BE2C (cell line): ENCODE results near the gene HDAC4.

Experiments
- DNase-seq: peaks from one replicate; pipeline ENCODE4 v3.0.0-alpha.2; 2020
- H3K27me3 ChIP-seq: fragments of 250-450 bp; sonication (Bioruptor Pico); 2 replicates; pipeline ENCODE4 v1.5.1; 2020; ENCODE audit warnings: mild to moderate bottlenecking
- H3K36me3 ChIP-seq: fragments of 250-450 bp; sonication (Bioruptor Pico); 2 replicates; pipeline ENCODE4 v1.5.1; 2020; ENCODE audit warnings: mild to moderate bottlenecking
- H3K4me1 ChIP-seq: fragments of 250-450 bp; sonication (Bioruptor Pico); 2 replicates; pipeline ENCODE4 v1.5.1; 2020
- H3K4me3 ChIP-seq: 2 replicates; pipeline ENCODE4 v1.5.1; 2011; ENCODE audit warnings: low read depth, low read length
- H3K9me3 ChIP-seq: fragments of 250-450 bp; sonication (Bioruptor Pico); 2 replicates; pipeline ENCODE4 v1.5.1; 2020
- CTCF ChIP-seq: IDR thresholded peaks from 2 replicates; pipeline ENCODE4 v1.5.1; 2012; ENCODE audit warnings: mild to moderate bottlenecking, low read depth, low read length

HDAC4 gene

DNA sequence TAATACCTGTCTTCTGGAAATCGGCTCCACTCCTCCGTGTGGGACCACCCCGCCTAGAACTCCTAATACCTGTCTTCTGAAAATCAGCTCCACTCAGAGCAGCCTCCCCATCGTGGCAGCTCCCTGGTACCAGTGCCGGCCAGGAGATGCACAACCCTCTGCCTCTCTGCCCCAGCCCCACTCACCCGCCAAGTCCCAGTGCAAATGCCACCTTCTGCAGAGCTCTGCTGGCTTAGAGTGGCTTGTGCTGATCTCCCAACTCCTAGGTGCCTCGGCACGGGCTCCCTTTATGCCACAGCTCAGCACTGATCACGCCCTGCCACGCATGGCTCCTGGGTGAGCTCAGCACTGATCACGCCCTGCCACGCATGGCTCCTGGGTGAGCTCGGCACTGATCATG is 258.5 kb downstream of the HDAC4 start:
- Histone ChIP-seq H3K9me3 (no peaks in the 10 kb centered on the region), H3K4me1 (no peaks in the 10 kb centered on the region), H3K4me3 (no peak overlapping the region), H3K27me3 (no peaks in the 10 kb centered on the region), H3K36me3 (peaks cover 8% of the 10 kb centered on the region; the same call in 1 of the 2 replicates)
- DNase-seq, result no peak
- no peak for TF ChIP-seq CTCF

DNA sequence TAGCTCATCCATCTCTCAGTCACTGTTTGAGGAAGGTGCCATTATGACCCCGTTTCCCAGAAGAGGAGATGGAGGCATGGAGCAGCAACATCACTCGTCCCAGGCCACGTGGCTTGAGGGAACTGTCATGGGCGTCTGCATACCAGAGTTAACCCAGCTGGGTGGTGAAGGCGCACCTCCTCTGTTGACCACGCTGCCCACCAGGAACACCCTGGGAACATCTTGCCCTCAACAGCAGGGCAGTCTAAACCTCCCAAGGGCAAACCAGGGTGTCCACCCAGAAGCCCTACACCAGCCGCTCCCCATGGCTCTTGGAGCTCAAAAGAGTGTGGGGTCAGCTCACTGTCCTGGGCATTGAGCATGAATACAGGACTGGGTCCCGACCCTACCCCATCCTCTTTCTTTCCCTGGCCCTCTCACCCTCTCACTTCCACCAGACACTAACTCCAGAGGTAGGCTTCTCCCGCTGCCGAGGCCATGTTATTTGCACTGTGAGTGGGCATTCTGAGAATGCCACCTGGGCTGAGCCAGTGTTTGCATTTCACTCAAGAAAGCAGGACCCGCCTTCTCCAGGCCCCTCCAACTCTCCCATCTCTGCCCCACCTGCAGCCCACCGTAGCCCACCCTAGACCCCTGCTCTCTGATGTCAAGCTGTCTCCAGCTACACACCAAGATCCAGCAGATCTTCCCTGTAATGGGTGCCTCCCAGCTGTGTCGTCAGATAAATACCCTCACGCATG is 259.6 kb downstream of the HDAC4 start:
- no peak for TF ChIP-seq CTCF
- Histone ChIP-seq H3K36me3 (peaks cover 12% of the 10 kb centered on the region), H3K9me3 (no peaks in the 10 kb centered on the region), H3K27me3 (no peaks in the 10 kb centered on the region), H3K4me1 (no peaks in the 10 kb centered on the region), H3K4me3 (no peak overlapping the region)
- DNase-seq, result no peak

DNA sequence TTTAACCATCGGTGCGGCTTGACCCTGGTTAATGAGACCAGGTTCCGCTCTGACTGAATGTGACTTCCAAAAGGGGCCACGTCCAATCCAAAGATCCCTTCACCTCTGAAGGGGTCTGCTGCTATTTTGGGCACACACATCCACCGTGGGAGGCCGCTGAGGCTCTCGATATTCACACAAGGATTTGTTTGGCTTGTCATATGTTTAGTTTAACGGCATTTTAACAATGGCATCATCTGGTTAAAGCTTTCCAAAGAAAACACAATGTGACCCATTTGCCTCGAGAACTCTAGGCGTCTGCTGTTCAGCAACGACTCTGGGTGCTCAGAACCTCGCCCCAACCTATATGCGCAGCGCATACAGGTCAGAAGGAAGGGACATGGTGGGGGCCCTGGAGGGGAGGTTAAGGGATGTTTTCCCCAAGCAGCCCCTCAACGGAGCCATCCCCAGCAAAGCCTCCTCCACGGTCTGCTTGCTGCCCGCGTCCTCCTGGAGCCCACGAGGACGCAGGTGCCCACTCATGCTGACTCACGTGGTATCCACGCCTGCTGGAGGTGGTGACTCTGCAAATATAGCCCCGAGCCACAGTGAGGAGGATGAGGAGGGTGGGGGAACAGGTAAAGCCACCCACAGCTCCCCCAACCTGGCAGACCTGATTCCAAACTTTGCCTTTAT is 260.3 kb downstream of the HDAC4 start:
- Histone ChIP-seq H3K9me3 (no peaks in the 10 kb centered on the region), H3K27me3 (no peaks in the 10 kb centered on the region), H3K4me1 (no peaks in the 10 kb centered on the region), H3K4me3 (no peak overlapping the region), H3K36me3 (peaks cover 15% of the 10 kb centered on the region)
- no peak for TF ChIP-seq CTCF
- DNase-seq, result no peak

DNA sequence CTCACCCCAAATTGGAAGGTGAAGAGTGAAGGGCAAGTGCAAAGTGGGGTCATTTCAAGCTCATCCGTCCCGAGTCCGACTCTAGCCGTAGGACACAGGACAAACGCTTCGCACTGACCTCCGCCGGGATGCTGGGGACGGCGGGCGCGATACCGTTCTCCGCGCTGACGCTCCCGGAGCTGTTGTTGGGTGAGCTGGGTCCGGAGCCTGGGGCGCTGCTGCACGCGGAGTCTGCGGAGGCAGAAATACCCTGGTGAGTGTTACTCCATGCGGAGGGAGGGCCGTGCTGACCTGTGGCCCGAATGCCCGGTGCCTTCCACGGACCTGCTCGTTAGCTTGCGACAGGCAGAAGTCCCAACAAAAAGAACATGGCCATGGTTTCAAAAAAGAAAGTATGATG is 261.3 kb downstream of the HDAC4 start:
- no peak for DNase-seq
- Histone ChIP-seq H3K4me1 (no peaks in the 10 kb centered on the region), H3K36me3 (peaks cover 20% of the 10 kb centered on the region), H3K9me3 (no peaks in the 10 kb centered on the region), H3K4me3 (no peak overlapping the region), H3K27me3 (no peaks in the 10 kb centered on the region)
- TF ChIP-seq CTCF, result no peak

GRCh38 chr2:239139101-239139500 is 261.7 kb downstream of the HDAC4 start:
- no peaks in the 10 kb centered on the region for H3K27me3 ChIP-seq
- peaks cover 22% of the 10 kb centered on the region for H3K36me3 ChIP-seq
- no peaks in the 10 kb centered on the region for H3K9me3 ChIP-seq
- H3K4me3 ChIP-seq, result no peak overlapping the region
- H3K4me1 ChIP-seq, result no peaks in the 10 kb centered on the region
- no peak for DNase-seq
- no peak for TF ChIP-seq CTCF

GRCh38 chr2:239138610-239139009 is 262.2 kb downstream of the HDAC4 start:
- no peaks in the 10 kb centered on the region for H3K4me1 ChIP-seq
- peaks cover 25% of the 10 kb centered on the region for H3K36me3 ChIP-seq
- H3K27me3 ChIP-seq, result no peaks in the 10 kb centered on the region
- DNase-seq, result no peak
- no peaks in the 10 kb centered on the region for H3K9me3 ChIP-seq
- H3K4me3 ChIP-seq, result no peak overlapping the region
- no peak for TF ChIP-seq CTCF
